ENCODE data around the gene GALR3.

Gene GALR3

GRCh38 chr22:37820350-37820749, 2.8 kb upstream of the GALR3 start:
- H3K36me3 Mint-ChIP-seq (ENCODE audit: insufficient read depth), result peaks cover 3% of the 10 kb centered on the region
- peak overlapping the region in 1 of 2 donors; percentile 42 for H3K4me3 Mint-ChIP-seq
- DNase-seq (no peak), ATAC-seq (replicated peaks) (no peak)
- no peak overlapping the region for H3K27ac Mint-ChIP-seq
- H3K27me3 Mint-ChIP-seq, result peaks cover 19 to 64% of the 10 kb centered on the region in 2 donors
- no peaks in the 10 kb centered on the region for H3K9me3 Mint-ChIP-seq
- H3K4me1 Mint-ChIP-seq (ENCODE audit: low read depth in 2 of 2), result peaks cover 0 to 13% of the 10 kb centered on the region in 2 donors

- ATAC-seq (replicated peaks), result no peak
- Mint-ChIP-seq H3K27me3 (peaks cover 19 to 52% of the 10 kb centered on the region in 2 donors), H3K36me3 (ENCODE audit: insufficient read depth) (peaks cover 3% of the 10 kb centered on the region), H3K4me1 (ENCODE audit: low read depth in 2 of 2) (peaks cover 0 to 16% of the 10 kb centered on the region in 2 donors), H3K27ac (no peak overlapping the region), H3K9me3 (no peaks in the 10 kb centered on the region), H3K4me3 (peak overlapping the region in 1 of 2 donors; percentile 36)
- DNase-seq, result no peak
These were observed 926 bp upstream of the GALR3 start for GRCh38 chr22:37822079-37822833.

DNA sequence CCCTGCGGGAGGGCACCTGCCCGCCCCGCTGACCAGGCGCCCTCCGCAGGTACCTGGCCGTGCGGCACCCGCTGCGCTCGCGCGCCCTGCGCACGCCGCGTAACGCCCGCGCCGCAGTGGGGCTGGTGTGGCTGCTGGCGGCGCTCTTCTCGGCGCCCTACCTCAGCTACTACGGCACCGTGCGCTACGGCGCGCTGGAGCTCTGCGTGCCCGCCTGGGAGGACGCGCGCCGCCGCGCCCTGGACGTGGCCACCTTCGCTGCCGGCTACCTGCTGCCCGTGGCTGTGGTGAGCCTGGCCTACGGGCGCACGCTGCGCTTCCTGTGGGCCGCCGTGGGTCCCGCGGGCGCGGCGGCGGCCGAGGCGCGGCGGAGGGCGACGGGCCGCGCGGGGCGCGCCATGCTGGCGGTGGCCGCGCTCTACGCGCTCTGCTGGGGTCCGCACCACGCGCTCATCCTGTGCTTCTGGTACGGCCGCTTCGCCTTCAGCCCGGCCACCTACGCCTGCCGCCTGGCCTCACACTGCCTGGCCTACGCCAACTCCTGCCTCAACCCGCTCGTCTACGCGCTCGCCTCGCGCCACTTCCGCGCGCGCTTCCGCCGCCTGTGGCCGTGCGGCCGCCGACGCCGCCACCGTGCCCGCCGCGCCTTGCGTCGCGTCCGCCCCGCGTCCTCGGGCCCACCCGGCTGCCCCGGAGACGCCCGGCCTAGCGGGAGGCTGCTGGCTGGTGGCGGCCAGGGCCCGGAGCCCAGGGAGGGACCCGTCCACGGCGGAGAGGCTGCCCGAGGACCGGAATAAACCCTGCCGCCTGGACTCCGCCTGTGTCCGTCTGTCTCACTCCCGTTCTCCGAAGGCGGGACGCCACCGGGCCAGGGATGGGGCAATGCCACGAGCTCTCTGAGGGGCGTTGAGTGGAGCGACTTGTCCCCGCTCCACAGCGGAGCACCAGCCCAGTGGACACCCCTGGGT, 1.8 kb downstream of the GALR3 start:
- ATAC-seq (replicated peaks) (peak; percentile 52), DNase-seq (no peak)
- H3K9me3 Mint-ChIP-seq, result no peaks in the 10 kb centered on the region
- H3K27me3 Mint-ChIP-seq, result peaks cover 19 to 42% of the 10 kb centered on the region in 2 donors
- H3K36me3 Mint-ChIP-seq (ENCODE audit: insufficient read depth), result peaks cover 3% of the 10 kb centered on the region
- H3K27ac Mint-ChIP-seq, result no peak overlapping the region
- peak overlapping the region; percentile 70 to 78 for H3K4me3 Mint-ChIP-seq
- H3K4me1 Mint-ChIP-seq (ENCODE audit: low read depth in 2 of 2), result peaks cover 0 to 6% of the 10 kb centered on the region in 2 donors

- ATAC-seq (replicated peaks) (no peak), DNase-seq (no peak)
- Mint-ChIP-seq H3K9me3 (no peaks in the 10 kb centered on the region), H3K36me3 (ENCODE audit: insufficient read depth) (peaks cover 8% of the 10 kb centered on the region), H3K4me1 (ENCODE audit: low read depth in 2 of 2) (peaks cover 0 to 6% of the 10 kb centered on the region in 2 donors), H3K27me3 (peaks cover 11 to 24% of the 10 kb centered on the region in 2 donors), H3K4me3 (no peak overlapping the region), H3K27ac (no peak overlapping the region)
These were observed 3.9 kb downstream of the GALR3 start for GRCh38 chr22:37827056-37827455.

DNA sequence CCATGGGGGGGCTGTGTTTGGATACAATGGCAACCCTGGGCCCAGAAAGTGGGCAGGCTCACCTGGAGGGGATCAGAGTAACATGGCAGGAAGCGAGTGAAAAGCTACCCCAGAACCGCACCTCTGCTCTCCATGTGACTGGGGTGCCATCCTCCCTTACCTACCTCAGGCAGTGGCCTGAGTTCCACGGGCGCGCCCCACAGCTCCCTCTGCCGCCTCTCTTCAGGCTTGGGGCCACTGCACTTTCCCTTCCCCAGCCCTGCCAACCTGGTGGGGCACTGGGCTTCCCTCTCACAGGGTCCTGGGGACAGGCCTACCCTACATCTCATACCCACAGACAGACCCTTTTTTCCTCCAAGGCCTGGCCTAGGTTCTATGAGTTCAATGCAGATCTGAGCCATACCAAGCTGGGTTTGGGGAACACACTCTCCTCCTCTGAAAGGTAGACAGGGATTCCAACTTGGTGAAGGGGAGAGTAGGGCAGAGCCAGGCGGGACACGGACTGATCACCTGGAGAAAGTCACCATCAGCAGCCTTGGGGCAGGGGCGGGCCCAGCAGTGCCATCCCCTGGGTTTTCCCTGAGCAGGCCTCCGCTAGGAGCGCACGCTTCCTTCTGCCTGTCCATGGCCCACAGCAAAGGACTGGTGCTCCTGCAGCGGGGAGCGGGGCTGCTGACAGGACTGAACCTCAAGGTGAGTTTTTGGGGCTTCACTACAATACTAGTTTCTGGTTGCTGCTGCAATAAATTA, 7.1 kb downstream of the GALR3 start:
- DNase-seq, result no peak
- no peak overlapping the region for H3K27ac Mint-ChIP-seq
- H3K4me3 Mint-ChIP-seq, result peak overlapping the region in 1 of 2 donors; percentile 26
- no peaks in the 10 kb centered on the region for H3K27me3 Mint-ChIP-seq
- peaks cover 0 to 3% of the 10 kb centered on the region in 2 donors for H3K4me1 Mint-ChIP-seq (ENCODE audit: low read depth in 2 of 2)
- ATAC-seq (replicated peaks), result no peak
- H3K9me3 Mint-ChIP-seq, result no peaks in the 10 kb centered on the region
- peaks cover 21% of the 10 kb centered on the region for H3K36me3 Mint-ChIP-seq (ENCODE audit: insufficient read depth)

- no peaks in the 10 kb centered on the region for H3K4me1 Mint-ChIP-seq (ENCODE audit: low read depth in 2 of 2)
- H3K36me3 Mint-ChIP-seq (ENCODE audit: insufficient read depth), result peaks cover 20% of the 10 kb centered on the region
- no peak overlapping the region for H3K4me3 Mint-ChIP-seq
- no peaks in the 10 kb centered on the region for H3K9me3 Mint-ChIP-seq
- ATAC-seq (replicated peaks) (no peak), DNase-seq (no peak)
- no peak overlapping the region for H3K27ac Mint-ChIP-seq
- no peaks in the 10 kb centered on the region for H3K27me3 Mint-ChIP-seq
These were observed 8.3 kb downstream of the GALR3 start for GRCh38 chr22:37831472-37831871.

- Mint-ChIP-seq H3K4me1 (ENCODE audit: low read depth in 2 of 2) (no peaks in the 10 kb centered on the region), H3K36me3 (ENCODE audit: insufficient read depth) (peaks cover 27% of the 10 kb centered on the region), H3K4me3 (no peak overlapping the region), H3K9me3 (no peaks in the 10 kb centered on the region), H3K27me3 (no peaks in the 10 kb centered on the region), H3K27ac (no peak overlapping the region)
- DNase-seq (no peak), ATAC-seq (replicated peaks) (no peak)
These were observed 9.1 kb downstream of the GALR3 start for GRCh38 chr22:37832022-37832857.

DNA sequence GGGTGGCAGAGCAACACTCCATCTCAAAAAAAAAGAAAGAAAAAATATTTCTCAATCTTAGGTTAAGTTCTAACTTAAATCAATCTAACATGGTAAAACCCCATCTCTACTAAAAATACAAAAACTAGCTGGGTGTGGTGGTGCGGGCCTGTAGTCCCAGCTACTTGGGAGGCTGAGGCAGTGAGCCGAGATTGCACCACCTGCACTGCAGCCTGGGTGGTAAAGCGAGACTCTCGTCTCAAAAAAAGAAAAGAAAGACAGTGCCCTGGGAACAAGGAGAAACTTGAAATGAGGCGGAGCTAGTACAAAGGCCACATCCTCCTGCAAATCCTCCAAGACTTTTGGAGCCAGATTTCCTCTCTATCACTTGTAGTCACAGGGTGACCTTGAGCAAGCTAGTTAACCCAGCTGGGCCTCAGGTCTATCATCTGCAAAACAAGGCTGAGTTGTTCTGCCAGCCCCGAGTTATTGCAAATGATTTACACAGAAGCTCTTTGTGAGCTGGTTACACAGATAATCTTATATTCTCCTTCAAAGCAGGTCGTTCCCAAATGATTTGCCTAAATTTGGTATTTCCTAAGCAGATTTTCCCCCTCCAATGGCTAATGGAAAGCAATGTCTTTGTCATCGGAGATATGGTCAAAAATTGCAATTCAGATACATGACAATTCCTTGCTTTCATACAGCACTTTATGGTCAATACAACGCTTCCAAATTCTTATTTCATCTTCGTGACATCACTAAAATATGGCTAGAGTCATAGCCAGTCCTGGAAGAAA, 19.0 kb downstream of the GALR3 start:
- ATAC-seq (replicated peaks) (no peak), DNase-seq (no peak)
- peak overlapping the region; percentile 35 to 76 for H3K4me3 Mint-ChIP-seq
- no peaks in the 10 kb centered on the region for H3K27me3 Mint-ChIP-seq
- H3K4me1 Mint-ChIP-seq (ENCODE audit: low read depth in 2 of 2), result peaks cover 7 to 15% of the 10 kb centered on the region in 2 donors
- H3K27ac Mint-ChIP-seq, result no peak overlapping the region
- H3K36me3 Mint-ChIP-seq (ENCODE audit: insufficient read depth), result peaks cover 17% of the 10 kb centered on the region
- H3K9me3 Mint-ChIP-seq, result no peaks in the 10 kb centered on the region

- H3K4me1 Mint-ChIP-seq (ENCODE audit: low read depth in 2 of 2), result peaks cover 10 to 19% of the 10 kb centered on the region in 2 donors
- peak overlapping the region; percentile 59 to 75 for H3K27ac Mint-ChIP-seq
- peak overlapping the region; percentile 76 to 82 for H3K4me3 Mint-ChIP-seq
- H3K9me3 Mint-ChIP-seq, result no peaks in the 10 kb centered on the region
- no peaks in the 10 kb centered on the region for H3K27me3 Mint-ChIP-seq
- peaks cover 7% of the 10 kb centered on the region for H3K36me3 Mint-ChIP-seq (ENCODE audit: insufficient read depth)
- ATAC-seq (replicated peaks), result peak; percentile 36
- no peak for DNase-seq
These were observed 20.5 kb downstream of the GALR3 start for GRCh38 chr22:37843741-37844089.

- Mint-ChIP-seq H3K4me3 (peak overlapping the region; percentile 78 to 82), H3K27me3 (no peaks in the 10 kb centered on the region), H3K36me3 (ENCODE audit: insufficient read depth) (peaks cover 17% of the 10 kb centered on the region), H3K9me3 (no peaks in the 10 kb centered on the region), H3K27ac (peak overlapping the region; percentile 60 to 85), H3K4me1 (ENCODE audit: low read depth in 2 of 2) (peaks cover 17 to 29% of the 10 kb centered on the region in 2 donors)
- no peak for DNase-seq
- ATAC-seq (replicated peaks), result no peak
These were observed 21.7 kb downstream of the GALR3 start for GRCh38 chr22:37844904-37845329.

GRCh38 chr22:37846433-37846832, 23.3 kb downstream of the GALR3 start:
- H3K36me3 Mint-ChIP-seq (ENCODE audit: insufficient read depth), result peaks cover 22% of the 10 kb centered on the region
- no peak overlapping the region for H3K4me3 Mint-ChIP-seq
- DNase-seq, result no peak
- H3K4me1 Mint-ChIP-seq (ENCODE audit: low read depth in 2 of 2), result peaks cover 24 to 41% of the 10 kb centered on the region in 2 donors
- H3K27me3 Mint-ChIP-seq, result no peaks in the 10 kb centered on the region
- ATAC-seq (replicated peaks), result no peak
- H3K27ac Mint-ChIP-seq, result no peak overlapping the region
- H3K9me3 Mint-ChIP-seq, result no peaks in the 10 kb centered on the region

GRCh38 chr22:37848587-37849088, 25.5 kb downstream of the GALR3 start:
- Mint-ChIP-seq H3K27me3 (no peaks in the 10 kb centered on the region), H3K36me3 (ENCODE audit: insufficient read depth) (peaks cover 40% of the 10 kb centered on the region), H3K27ac (peak overlapping the region; percentile 99), H3K4me3 (peak overlapping the region; percentile 92 to 100), H3K9me3 (no peaks in the 10 kb centered on the region), H3K4me1 (ENCODE audit: low read depth in 2 of 2) (peaks cover 20 to 40% of the 10 kb centered on the region in 2 donors)
- peak in 2 of 3 experiments; percentile 8 to 14 for DNase-seq
- ATAC-seq (replicated peaks), result no peak
